ENCODE measurements around the gene MEIS1.

DNA sequence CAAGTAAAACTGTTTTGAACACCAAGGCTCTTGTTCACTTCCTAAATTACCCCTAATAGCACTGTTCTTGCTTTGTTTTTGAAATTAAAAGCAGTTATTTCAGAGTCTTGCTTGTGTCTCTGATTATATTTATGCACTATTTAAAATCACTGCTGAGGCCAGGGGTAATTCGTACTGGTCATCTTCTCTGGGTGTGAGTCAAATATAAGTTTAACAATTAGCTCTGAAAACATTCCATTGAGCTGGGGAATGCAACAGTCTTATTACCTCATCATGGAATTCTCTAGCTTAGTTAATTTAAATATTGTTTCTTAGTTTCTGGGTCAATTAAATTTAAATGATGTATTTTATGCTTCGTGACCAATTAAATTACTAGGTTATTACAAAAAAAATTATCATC lies 135.0 kb downstream of the MEIS1 start:
- TF ChIP-seq, protein P1, sequence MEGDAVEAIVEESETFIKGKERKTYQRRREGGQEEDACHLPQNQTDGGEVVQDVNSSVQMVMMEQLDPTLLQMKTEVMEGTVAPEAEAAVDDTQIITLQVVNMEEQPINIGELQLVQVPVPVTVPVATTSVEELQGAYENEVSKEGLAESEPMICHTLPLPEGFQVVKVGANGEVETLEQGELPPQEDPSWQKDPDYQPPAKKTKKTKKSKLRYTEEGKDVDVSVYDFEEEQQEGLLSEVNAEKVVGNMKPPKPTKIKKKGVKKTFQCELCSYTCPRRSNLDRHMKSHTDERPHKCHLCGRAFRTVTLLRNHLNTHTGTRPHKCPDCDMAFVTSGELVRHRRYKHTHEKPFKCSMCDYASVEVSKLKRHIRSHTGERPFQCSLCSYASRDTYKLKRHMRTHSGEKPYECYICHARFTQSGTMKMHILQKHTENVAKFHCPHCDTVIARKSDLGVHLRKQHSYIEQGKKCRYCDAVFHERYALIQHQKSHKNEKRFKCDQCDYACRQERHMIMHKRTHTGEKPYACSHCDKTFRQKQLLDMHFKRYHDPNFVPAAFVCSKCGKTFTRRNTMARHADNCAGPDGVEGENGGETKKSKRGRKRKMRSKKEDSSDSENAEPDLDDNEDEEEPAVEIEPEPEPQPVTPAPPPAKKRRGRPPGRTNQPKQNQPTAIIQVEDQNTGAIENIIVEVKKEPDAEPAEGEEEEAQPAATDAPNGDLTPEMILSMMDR (conservative IDR thresholded peaks at IDR 0.05), result no peak
- no peak for TF ChIP-seq EZH2 (IDR thresholded peaks at IDR 0.05; ENCODE audit: low read depth)
